ENCODE measurements around the gene TAF4B.

The TAF4B gene

DNA sequence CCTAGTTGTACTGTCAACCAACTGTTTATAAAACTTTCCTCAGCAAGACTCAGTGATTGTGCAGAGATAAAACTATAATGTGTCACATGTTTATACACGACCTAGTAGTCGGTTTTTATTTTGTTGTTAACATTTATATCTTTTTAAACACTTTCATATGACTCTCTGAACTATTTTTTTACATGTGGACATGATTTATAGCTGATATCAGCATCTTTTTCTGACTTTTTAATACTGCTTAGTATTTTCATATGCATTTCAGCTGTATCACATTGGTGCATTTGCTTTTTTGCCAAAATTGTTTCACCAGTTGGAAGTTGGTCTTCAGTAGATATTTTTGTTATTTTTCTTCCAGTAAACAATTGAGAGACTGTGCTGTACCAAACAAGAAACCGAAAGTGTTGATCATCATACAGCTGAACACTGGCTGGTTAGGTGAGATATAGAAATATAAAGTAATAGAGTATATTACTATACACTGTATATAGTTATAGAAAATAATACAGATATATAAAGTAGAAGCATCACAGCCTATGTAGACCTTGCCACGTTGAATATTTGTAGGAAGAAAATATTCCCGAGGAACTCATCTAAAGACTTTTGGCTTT, 167.9 kb downstream of the TAF4B start:
- FAIRE-seq = no peak

- no peak for FAIRE-seq
These were observed 170.8 kb downstream of the TAF4B start for GRCh38 chr18:26397019-26397418.

- FAIRE-seq = no peak
These were observed 177.2 kb downstream of the TAF4B start for GRCh38 chr18:26403491-26403890.

DNA sequence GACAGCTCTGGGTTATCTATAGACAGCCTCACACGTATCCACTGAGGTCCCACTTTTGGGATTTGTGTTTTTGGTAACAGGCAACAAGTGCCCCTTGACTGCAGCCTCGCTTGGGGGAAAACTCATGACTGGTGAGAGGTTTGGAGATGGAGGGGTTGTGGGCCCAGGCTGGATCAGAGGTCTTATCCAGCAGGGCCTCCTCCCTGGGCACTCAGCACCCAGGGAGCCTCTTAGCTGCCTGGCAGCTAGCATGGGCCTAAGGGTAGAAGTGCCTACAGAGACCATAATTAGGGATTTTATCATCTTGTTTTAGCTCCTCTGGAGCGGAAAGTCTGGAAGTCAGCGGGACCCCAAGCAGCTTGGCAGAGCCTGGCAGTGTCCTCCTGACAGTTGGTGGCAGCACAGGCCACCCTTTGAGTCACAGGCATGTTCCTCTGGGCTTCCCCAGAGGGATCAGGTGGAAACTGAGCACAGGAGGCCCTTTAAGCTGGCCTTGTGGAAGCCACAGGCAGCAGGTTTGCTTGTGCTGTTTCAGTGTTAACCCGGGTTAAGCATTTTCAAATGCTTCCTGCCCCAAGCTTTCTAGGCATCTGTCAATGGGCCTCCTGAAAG, 179.1 kb downstream of the TAF4B start:
- FAIRE-seq = no peak

DNA sequence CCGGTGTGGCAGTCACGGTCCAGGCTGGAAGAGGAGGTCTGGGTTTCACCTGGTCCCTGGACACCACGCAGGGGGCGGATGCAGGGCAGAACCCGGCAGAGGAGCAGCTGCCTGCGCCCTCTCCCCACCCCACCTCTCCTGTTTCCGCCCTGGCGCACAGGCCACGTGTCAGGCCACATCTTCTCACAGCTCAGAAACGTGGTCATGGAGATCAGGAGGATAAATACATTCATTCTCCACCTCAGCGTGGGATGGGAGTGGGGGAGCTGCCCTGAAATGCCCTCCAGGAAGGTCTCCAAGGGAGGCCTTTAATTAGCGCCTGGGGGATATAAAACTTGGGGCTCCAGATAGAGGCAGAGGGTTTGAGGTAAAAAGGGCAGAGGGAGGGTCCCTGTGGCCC, 180.1 kb downstream of the TAF4B start:
- FAIRE-seq = no peak

DNA sequence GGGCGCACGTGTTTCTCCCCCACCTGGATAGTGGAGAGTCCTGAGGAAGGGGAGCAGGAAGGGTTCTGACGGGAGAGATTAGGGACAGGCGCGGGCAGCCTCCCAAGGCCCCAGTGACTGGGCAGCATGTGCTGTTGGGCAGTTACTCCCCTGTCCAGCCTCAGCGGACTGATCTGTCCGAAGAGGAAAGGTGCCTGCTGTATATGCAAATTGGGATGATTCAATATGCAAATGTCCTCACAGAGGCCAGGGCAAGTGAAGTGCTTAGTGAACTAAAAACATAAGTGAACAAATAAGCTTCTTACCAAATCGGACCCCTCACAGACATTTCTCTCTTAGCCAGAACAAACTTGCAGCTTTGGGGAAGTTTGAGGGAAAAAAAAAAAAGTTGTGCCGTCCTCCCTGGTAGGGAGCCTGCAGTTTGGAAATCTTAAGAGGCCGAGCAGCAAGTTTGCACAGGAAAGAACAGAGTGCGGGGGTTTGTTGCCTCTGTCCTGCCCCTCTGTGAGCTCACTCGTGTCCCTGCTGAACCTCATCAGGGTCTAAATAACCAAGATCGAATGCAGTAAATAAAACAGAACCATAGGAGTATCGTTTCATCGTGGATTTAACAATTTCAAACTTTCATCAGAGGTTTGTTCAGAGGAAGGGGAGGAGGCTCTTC, 180.7 kb downstream of the TAF4B start:
- no peak for FAIRE-seq

- FAIRE-seq = no peak
These were observed 181.7 kb downstream of the TAF4B start for GRCh38 chr18:26407736-26408601.

- FAIRE-seq = no peak
These were observed 182.8 kb downstream of the TAF4B start for GRCh38 chr18:26409091-26409490.

GRCh38 chr18:26414901-26415440, 188.7 kb downstream of the TAF4B start:
- FAIRE-seq = no peak

GRCh38 chr18:26415631-26416030, 189.4 kb downstream of the TAF4B start:
- FAIRE-seq = no peak

DNA sequence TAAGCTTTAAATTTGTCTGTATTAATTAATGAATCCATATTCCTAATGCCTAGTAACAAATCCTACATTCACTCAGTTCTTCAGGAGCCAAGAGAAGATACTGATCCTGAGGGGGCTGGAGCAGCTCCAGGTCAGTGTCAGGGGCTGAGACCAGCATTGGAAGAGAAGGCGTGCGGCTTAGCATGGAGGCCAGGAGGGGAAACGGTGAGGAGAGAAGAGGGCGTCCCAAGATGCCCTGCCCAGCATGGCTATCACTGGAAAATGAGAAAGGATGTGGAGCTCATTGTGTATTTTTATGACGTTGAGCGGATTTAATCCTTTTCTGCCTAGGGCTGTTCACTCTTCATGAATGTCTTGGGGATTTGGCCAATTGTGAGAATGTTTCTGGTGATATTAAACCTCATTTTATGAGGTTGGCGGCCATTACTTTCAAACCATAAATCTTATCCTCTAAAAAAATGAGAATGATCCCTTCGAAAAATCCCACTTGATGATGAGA, 190.5 kb downstream of the TAF4B start:
- FAIRE-seq = no peak

GRCh38 chr18:26417190-26417589, 190.9 kb downstream of the TAF4B start:
- FAIRE-seq = no peak

DNA sequence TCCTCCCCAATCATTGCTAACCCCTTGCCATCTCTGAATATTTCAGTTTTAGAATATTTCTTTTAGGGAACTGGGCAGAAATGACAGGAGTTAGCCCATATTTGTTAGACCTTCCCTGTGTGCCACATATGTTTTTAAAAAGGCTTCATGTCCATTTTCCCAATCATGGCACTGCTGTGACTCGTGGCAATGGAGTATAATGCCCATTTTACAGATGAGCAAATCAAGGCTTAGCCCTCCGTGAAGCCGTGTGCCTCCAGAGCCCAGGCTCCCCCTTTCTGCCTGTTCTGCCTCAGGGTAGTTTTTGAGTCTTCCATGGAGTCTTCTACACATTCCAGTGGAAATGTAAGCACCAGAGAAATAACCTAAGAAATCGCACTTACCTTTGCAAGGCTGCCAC, 192.0 kb downstream of the TAF4B start:
- no peak for FAIRE-seq

DNA sequence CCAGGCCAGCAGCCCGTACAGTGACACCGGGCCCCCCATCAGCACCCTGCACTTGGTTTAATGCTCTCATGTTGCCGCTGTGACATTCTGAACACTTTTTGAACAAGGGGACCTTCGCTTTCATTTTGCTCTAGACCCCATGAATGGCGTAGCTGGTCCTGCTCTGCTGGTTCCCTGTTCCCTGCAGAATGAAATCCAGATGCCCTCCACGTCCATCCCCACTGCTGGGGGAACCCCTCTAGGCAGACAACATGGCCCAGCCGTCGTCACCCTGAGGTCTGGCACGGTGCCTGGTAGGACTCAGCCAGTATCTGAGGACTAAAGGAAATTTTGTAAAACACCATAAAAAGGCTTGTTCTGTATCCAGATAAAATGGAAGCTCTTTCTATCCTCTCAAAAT, 193.5 kb downstream of the TAF4B start:
- FAIRE-seq = no peak

GRCh38 chr18:26421503-26421902, 195.3 kb downstream of the TAF4B start:
- FAIRE-seq = no peak

DNA sequence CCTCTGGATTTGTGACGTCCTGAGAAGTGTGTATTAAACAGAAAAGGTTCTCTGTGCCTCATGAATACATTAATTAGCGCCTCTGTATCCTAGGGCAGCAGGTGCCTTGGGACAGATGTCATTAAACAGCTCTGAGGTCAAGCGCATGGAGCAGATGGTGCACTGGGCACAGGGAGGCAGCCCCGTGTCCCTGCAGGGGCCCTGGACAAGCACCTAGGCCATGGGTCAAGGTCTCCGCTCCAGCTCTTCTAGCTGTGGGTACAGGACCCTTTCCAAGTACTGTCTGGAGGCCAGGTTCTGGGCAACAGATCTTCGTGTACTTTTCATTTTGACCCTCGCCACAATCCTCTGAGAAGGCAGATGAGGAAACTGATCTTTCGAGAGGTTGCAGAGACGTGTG, 195.7 kb downstream of the TAF4B start:
- FAIRE-seq = no peak

- FAIRE-seq = no peak
These were observed 196.4 kb downstream of the TAF4B start for GRCh38 chr18:26422472-26423162.

DNA sequence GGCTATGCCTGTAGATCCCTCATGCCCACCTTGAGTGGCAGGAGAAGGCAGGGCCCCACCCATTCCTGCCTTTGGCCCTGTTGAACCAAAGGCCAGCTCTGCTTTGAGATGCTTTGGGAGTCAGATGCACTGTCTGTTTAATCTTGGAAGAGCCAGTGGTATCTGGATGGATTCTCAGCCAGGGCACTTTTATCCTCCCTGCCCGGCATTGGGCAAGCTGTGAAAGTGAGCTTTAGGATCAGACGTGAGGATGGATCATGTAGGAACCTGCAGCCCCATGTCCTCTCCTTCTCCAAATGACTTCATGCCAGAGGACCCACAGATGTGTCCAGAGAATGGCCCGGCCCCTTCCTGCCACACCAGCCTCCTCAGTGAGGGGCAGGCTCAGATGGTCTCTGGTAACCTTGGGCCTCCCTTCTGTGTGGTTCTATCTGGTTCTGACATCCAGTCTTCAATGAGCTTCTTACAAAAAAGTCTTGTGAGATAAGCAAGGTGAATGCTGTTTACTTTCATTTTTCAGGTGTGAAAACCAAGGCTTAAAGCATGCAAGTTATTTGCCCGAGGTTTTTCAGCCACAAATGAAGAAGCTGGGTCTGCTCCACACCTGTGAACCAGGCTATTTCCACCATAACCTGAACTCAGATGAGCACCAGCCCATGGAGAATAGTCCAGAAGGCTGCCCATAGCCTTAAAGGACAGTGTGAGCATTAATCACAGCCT, 198.3 kb downstream of the TAF4B start:
- no peak for FAIRE-seq

- FAIRE-seq = no peak
These were observed 198.9 kb downstream of the TAF4B start for GRCh38 chr18:26425148-26425531.

DNA sequence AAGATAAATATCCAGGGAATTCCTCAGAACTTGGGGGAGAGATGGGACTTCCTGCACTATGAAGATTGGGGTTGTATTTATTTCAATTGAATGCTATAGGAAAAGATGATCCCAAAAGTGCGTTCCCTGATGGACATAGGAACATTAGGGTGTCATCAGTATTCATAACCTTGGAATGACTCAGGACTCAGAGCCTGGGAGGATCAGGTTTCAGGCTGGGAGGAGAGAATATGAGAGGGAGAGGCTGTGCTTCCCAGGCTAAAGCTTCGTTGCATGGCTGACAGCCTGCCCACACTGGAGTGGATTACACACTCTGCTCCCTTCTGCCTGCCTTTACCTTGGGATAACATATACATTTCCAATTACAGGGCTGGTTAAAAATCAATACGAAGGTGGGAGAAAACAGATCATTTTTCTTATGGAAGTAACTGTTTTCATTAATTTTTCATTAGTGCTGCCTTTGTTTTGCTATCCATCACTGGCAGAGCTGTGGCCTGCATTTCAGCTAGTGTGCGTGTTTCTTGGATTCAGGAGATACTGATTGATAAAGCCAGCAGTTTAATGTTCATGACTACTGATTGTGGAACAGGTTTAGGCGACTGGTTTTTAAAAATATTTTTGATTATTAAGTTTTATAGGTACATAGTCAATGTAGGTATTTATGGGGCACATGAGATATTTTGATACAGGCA, 203.4 kb downstream of the TAF4B start:
- FAIRE-seq = no peak

All from A204.1 (cell line).